Measurements from ENCODE around the gene STC2. TPM values are rescaled to one million over a fixed set of nuclear protein-coding genes. Genes with fewer than 3 reads are reported as not detected.

The STC2 gene
- total and polyA plus RNA-seq, 10 of the 15 experiments (the other 5 are each of a cell fraction or from before 2014, with no cell fraction given), result 0.05 to 4.8 (median 2.0) TPM

- Histone ChIP-seq H3K9me3 (replicated peaks; ENCODE audit: control insufficient read depth, insufficient read depth, low read length) (no peaks in the 10 kb centered on the region), H3K4me1 (ENCODE audit: control insufficient read depth, insufficient read depth, low read length) (no peaks in the 10 kb centered on the region), H3K9ac (ENCODE audit: control insufficient read depth, insufficient read depth, low read length) (no peak overlapping the region), H3K79me2 (ENCODE audit: control insufficient read depth, insufficient read depth, low read length) (no peaks in the 10 kb centered on the region), H3K36me3 (ENCODE audit: control insufficient read depth in 2 of 2, insufficient read depth in 2 of 2, low read length in 1 of 2) (no peaks in the 10 kb centered on the region), H3K27ac (ENCODE audit: control insufficient read depth, insufficient read depth) (no peak overlapping the region), H3K27me3 (replicated peaks in 1 of 2; ENCODE audit: control insufficient read depth in 2 of 2, insufficient read depth in 2 of 2, low read length in 1 of 2) (no peaks in the 10 kb centered on the region; a peak in 1 of 4 replicates), H3K4me2 (ENCODE audit: control insufficient read depth, insufficient read depth) (no peak overlapping the region), H3K4me3 (no peak overlapping the region), H2AFZ (ENCODE audit: control insufficient read depth, low read depth, low read length) (no peak overlapping the region), H4K20me1 (ENCODE audit: control insufficient read depth, insufficient read depth) (no peaks in the 10 kb centered on the region)
- CTCF ChIA-PET, result no interaction called here
- BruUV-seq (replicated peaks), result no TSS peak
- RAD21 ChIA-PET (ENCODE audit: unreplicated experiment), result no interaction called here
- POLR2A ChIA-PET, result no interaction called here
- 53% methylated on average over 23 of the region's 23 CpGs for WGBS (ENCODE audit: insufficient coverage, insufficient replicate concordance, low lambda C conversion rate, missing lambda C conversion rate)
- in situ Hi-C loops (cut with MboI) (no loop called here), intact Hi-C loops (cut with micrococcal nuclease; ENCODE audit: unreplicated experiment) (no loop called here)
- ATAC-seq, result no peak
- DNase-seq (ENCODE audit: low read depth, low spot score), result no peak
- SMC1A ChIA-PET (ENCODE audit: uncharacterized antibody, unreplicated experiment), result interaction anchor here (0.7 kb wide), 1 partner anchor 121 kb away, joined by 3 read pairs; no protein-coding TSS in a partner anchor
- no peak for FAIRE-seq
- TF ChIP-seq RAD51 (IDR thresholded peaks at IDR 0.05) (no peak), NKRF (conservative IDR thresholded peaks at IDR 0.05) (no peak), CEBPB (IDR thresholded peaks at IDR 0.05; ENCODE audit: borderline replicate concordance in 1 of 2, low read depth in 2 of 2, low read length in 2 of 2) (no peak), TAF1 (IDR thresholded peaks at IDR 0.05; ENCODE audit: borderline replicate concordance, low read depth, low read length) (no peak), YBX1 (IDR thresholded peaks at IDR 0.05) (no peak), PKNOX1 (IDR thresholded peaks at IDR 0.05) (no peak), SRF (IDR thresholded peaks at IDR 0.05; ENCODE audit: low read depth in 2 of 2, low read length in 2 of 2) (no peak), CBFB (IDR thresholded peaks at IDR 0.05; ENCODE audit: low read depth) (no peak), NFIC (IDR thresholded peaks at IDR 0.05; ENCODE audit: low read depth, low read length) (no peak), ZNF622 (IDR thresholded peaks at IDR 0.05) (no peak), NFXL1 (IDR thresholded peaks at IDR 0.05; ENCODE audit: borderline replicate concordance) (no peak), RFX5 (IDR thresholded peaks at IDR 0.05; ENCODE audit: low read depth, low read length) (no peak), BACH1 (IDR thresholded peaks at IDR 0.05; ENCODE audit: borderline replicate concordance) (no peak), EZH2 (IDR thresholded peaks at IDR 0.05; ENCODE audit: borderline replicate concordance, control insufficient read depth, low read depth, low read length) (no peak), BCL3 (IDR thresholded peaks at IDR 0.05; ENCODE audit: borderline replicate concordance, insufficient read depth, low read depth, low read length, poor library complexity, severe bottlenecking) (no peak), ZNF207 (IDR thresholded peaks at IDR 0.05; ENCODE audit: borderline replicate concordance) (no peak), JUND (IDR thresholded peaks at IDR 0.05; ENCODE audit: low read depth, low read length) (no peak), RELA (IDR thresholded peaks at IDR 0.05; ENCODE audit: borderline replicate concordance, partially characterized antibody) (no peak), IRF5 (IDR thresholded peaks at IDR 0.05; ENCODE audit: borderline replicate concordance) (no peak)
Observed at GRCh38 chr5:173317091-173317730, 11.0 kb downstream of the STC2 start.

Data from GM12878 (cell line).